ENCODE data around the gene NOL12.
"Not testable (repeated sequence)": the region's sequence is repeated elsewhere in the genome, so short reads cannot be mapped to it uniquely, and the experiment has no call there.

NOL12 gene

GRCh38 chr22:37679670-37680069 lies 6.5 kb upstream of the NOL12 start:
- no peak for DNase-seq (ENCODE audit: low read depth)

- DNase-seq (ENCODE audit: low read depth): no peak
Measured at GRCh38 chr22:37680191-37680851, 5.8 kb upstream of the NOL12 start.

- peak; percentile 68 for DNase-seq (ENCODE audit: low read depth)
Measured at GRCh38 chr22:37681001-37681424, 5.1 kb upstream of the NOL12 start.

- peak; percentile 81 for DNase-seq (ENCODE audit: low read depth)
Measured at GRCh38 chr22:37681556-37682049, 4.5 kb upstream of the NOL12 start.

- no peak for DNase-seq (ENCODE audit: low read depth)
Measured at GRCh38 chr22:37684803-37685615, 1.1 kb upstream of the NOL12 start.

GRCh38 chr22:37690407-37690806 lies 4.3 kb downstream of the NOL12 start:
- no peak for DNase-seq (ENCODE audit: low read depth)

- no peak for DNase-seq (ENCODE audit: low read depth)
Measured at GRCh38 chr22:37690901-37691504, 4.9 kb downstream of the NOL12 start.

- no peak for DNase-seq (ENCODE audit: low read depth)
Measured at GRCh38 chr22:37692627-37693285, 6.6 kb downstream of the NOL12 start.

GRCh38 chr22:37694131-37694530 lies 8.0 kb downstream of the NOL12 start:
- not testable (repeated sequence) for DNase-seq (ENCODE audit: low read depth)

- not testable (repeated sequence) for DNase-seq (ENCODE audit: low read depth)
Measured at GRCh38 chr22:37696260-37696656, 10.1 kb downstream of the NOL12 start.

- DNase-seq (ENCODE audit: low read depth): peak; percentile 96
Measured at GRCh38 chr22:37696657-37697537, 10.8 kb downstream of the NOL12 start, which contains the start of gene TRIOBP. Gene TRIOBP (plus strand): TSS chr22:37697048. CDS start chr22:37701366, 4,318 bp downstream.

GRCh38 chr22:37697538-37697835 lies 11.3 kb downstream of the NOL12 start:
- DNase-seq (ENCODE audit: low read depth): no peak

- DNase-seq (ENCODE audit: low read depth): no peak
Measured at GRCh38 chr22:37701141-37701786, 15.1 kb downstream of the NOL12 start.

GRCh38 chr22:37703906-37704305 lies 17.8 kb downstream of the NOL12 start:
- DNase-seq (ENCODE audit: low read depth): peak; percentile 32

- DNase-seq (ENCODE audit: low read depth): no peak
Measured at GRCh38 chr22:37704645-37705044, 18.5 kb downstream of the NOL12 start.

GRCh38 chr22:37705205-37705604 lies 19.1 kb downstream of the NOL12 start:
- no peak for DNase-seq (ENCODE audit: low read depth)

- no peak for DNase-seq (ENCODE audit: low read depth)
Measured at GRCh38 chr22:37708580-37709444, 22.7 kb downstream of the NOL12 start.

GRCh38 chr22:37709445-37709765 lies 23.3 kb downstream of the NOL12 start:
- DNase-seq (ENCODE audit: low read depth): no peak

GRCh38 chr22:37710675-37711074 lies 24.5 kb downstream of the NOL12 start:
- DNase-seq (ENCODE audit: low read depth): no peak

GRCh38 chr22:37711490-37711889 lies 25.3 kb downstream of the NOL12 start:
- DNase-seq (ENCODE audit: low read depth): no peak
